ENCODE results near the gene ACAP3.
"Not testable (repeated sequence)": the region's sequence is repeated elsewhere in the genome, so short reads cannot be mapped to it uniquely, and the experiment has no call there.

ACAP3 gene

GRCh38 chr1:1260843-1261560 is 46.7 kb downstream of the ACAP3 start:
- DNase-seq: no peak

GRCh38 chr1:1259951-1260600 is 47.7 kb downstream of the ACAP3 start:
- DNase-seq: no peak

GRCh38 chr1:1259540-1259939 is 48.2 kb downstream of the ACAP3 start:
- DNase-seq: no peak

GRCh38 chr1:1259119-1259488 is 48.6 kb downstream of the ACAP3 start:
- no peak for DNase-seq

- DNase-seq: no peak
Measured at GRCh38 chr1:1256956-1257871, 50.5 kb downstream of the ACAP3 start.

- DNase-seq: no peak
Measured at GRCh38 chr1:1255611-1256010, 52.1 kb downstream of the ACAP3 start.

GRCh38 chr1:1255078-1255477 is 52.7 kb downstream of the ACAP3 start:
- DNase-seq: no peak

- DNase-seq: no peak
Measured at GRCh38 chr1:1254667-1254998, 53.1 kb downstream of the ACAP3 start.

GRCh38 chr1:1253972-1254666 is 53.6 kb downstream of the ACAP3 start:
- no peak for DNase-seq

GRCh38 chr1:1253314-1253713 is 54.4 kb downstream of the ACAP3 start:
- DNase-seq: no peak

GRCh38 chr1:1250786-1251284 is 56.9 kb downstream of the ACAP3 start:
- no peak for DNase-seq

GRCh38 chr1:1248009-1248913 is 59.5 kb downstream of the ACAP3 start:
- not testable (repeated sequence) for DNase-seq

- no peak for DNase-seq
Measured at GRCh38 chr1:1247341-1247913, 60.3 kb downstream of the ACAP3 start.

GRCh38 chr1:1246577-1247340 is 61.0 kb downstream of the ACAP3 start, which contains the start of gene C1QTNF12:
TSS of gene C1QTNF12 (minus strand) at chr1:1246722. CDS start at chr1:1246690, 32 bp downstream.
- no peak for DNase-seq

- DNase-seq: no peak
Measured at GRCh38 chr1:1245817-1246576, 61.7 kb downstream of the ACAP3 start.

GRCh38 chr1:1245178-1245816 is 62.4 kb downstream of the ACAP3 start:
- DNase-seq: no peak

- DNase-seq: no peak
Measured at GRCh38 chr1:1244192-1244811, 63.4 kb downstream of the ACAP3 start.

- no peak for DNase-seq
Measured at GRCh38 chr1:1243807-1244191, 63.9 kb downstream of the ACAP3 start.

GRCh38 chr1:1243266-1243660 is 64.5 kb downstream of the ACAP3 start:
- no peak for DNase-seq
